NCI-H1105 (cell line): Measurements from ENCODE around the gene WDR82.
A peak's percentile ranks its signal among the peaks of the same experiment; 100 is the strongest.
"Not testable (repeated sequence)": the region's sequence is repeated elsewhere in the genome, so short reads cannot be mapped to it uniquely, and the experiment has no call there.

ENCODE experiments used
- DNase-seq: peaks from one replicate; lab custom pipeline; 2025; lab: John Stamatoyannopoulos, UW

WDR82 gene

DNA sequence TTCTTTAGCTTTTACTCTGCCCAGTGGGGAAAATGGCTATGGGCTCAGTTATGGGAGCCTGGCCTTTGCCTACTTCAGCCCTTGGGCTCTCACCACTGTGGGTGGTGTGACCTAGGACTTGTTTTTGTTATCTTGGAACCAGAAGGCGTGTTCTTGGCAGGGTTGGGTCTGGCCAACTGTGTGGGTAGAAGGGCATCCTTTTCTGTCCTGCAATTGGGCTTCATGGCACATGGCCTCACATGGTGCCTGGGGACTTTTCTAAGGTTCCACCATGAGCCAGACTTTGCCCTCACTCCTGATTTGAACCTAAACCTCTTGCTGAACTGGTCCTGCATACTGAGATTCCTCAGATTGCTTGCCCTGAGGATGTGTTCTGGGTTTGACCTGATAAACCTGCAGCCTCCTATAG, 10.9 kb upstream of the WDR82 start:
- DNase-seq, result no peak

DNA sequence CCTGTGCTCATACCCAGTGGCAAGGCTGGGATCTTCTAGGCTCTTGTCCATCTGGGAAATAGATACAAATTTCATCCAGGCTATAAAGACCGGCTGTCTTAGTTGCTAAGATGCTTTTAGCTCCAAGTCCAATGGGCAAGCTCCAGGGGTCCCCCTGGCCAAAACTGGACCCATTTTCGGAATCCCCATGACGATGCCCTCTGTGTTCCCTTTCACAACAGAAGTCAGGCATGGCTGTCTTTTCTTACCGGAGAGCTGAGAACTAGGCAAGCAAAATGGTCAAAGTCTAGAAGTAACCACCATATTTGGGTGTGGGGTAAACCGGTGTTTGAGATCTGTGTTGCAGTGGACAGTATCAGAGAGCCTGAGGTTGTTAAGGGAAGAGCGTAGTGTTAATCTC, 10.2 kb upstream of the WDR82 start:
- no peak for DNase-seq

DNA sequence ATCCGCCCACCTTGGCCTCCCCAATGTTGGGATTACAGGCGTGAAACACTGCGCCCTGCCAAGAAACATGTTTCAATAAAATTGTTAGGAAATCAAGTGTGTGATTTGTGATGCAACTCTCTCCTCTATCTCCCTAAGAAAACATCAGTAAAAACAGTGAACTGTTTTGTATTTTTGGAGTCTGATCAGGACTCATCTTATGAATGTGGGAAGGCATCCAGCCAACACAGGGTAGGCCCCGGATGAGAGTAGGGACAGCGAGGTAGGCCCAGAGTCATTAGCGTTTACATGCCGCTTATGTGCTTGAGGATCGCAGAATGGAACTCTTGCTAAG, 8.3 kb upstream of the WDR82 start:
- no peak for DNase-seq

DNA sequence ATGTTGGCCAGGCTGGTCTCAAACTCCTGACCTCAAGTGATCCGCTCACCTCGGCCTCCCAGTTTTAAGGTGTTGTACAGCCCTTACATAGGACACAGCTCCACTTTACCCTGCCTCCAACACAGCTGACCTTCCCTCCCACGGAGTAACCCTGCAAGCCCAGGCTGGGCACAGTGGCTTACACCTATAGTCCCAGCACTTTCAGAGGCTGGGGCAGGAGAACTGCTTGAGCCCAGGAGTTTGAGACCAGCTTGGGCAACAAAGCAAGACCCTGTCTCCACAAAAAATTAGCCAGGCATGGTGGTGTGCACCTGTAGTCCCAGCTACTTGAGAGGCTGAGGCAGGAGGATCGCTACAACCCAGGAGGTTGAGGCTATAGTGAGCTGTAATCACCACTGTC, 5.6 kb upstream of the WDR82 start:
- not testable (repeated sequence) for DNase-seq

DNA sequence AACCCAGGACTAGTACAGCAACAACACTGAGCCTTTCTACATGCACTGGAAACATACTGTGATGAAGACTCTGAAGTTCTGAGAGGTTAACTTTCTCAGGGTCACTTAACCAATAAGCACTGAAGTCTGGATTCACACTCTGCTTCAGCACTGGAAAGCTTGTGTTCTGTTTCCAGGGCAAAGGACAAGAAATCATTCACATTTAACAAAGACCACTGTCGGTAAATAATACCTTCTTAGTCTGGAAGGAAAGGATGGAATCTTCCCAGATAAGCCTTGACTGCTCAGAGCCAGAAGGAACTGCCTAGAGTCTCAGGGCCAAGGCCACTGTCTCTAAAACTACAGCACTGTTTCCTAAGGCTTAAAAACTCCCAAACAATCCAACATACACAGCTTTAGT, 4.9 kb upstream of the WDR82 start:
- DNase-seq, result no peak

DNA sequence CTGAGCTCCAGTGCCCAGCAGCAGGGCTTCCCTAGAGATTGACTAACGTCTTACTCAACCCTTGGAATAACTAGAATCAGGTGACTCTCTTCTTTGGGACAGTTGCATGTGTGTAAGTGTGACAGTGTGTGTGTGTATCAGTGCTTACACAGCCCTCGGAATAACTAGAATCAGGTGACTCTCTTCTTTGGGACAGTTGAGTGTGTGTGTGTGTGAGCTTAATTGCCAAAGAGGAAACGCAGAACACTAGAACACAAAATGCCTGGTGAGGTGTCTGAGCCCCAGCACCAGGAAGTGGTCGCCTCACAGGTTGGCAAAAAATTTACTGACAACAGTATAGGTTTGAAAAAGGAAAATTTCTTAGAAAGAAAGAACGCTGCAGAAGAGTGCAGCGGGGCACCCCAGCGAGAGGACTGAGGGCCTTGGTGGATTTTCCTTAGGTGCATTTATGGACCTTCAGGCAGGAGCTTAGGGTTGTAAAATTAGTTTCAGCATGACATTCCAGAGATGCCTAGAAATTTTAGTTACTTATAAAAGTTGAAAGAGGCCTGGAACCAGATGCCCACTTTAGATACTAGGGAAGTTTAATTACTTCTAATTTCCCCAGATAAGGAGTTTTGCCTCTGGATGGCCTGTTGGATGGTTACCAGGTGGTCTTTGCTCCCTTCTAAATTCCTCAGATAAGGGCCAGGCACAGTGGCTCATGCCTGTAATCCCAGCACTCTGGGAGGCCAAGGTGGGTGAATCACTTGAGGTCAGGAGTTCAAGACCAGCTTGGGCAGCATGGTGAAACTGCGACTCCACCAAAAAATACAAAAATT, 3.7 kb upstream of the WDR82 start:
- DNase-seq, result no peak

DNA sequence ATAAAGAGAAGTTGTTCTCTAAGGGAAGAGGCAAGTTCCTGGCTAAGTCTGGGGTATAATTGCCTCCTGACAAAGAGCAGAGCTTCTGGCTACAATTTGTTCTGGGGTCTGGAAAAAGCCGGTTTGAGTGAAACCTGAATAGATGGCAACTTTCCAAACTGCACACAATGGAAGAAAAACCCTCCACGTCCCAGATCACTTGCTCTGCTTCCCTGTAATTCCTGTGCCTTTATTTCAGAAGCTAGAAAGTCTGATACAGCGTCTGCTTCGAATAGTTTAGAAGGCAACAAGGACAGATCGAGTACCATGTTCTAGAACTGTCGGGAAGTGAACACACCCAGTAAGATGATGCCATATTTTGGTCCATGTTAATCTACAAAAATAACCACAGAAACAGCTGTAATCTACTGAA, 1.6 kb upstream of the WDR82 start:
- DNase-seq, result peak; percentile 71

DNA sequence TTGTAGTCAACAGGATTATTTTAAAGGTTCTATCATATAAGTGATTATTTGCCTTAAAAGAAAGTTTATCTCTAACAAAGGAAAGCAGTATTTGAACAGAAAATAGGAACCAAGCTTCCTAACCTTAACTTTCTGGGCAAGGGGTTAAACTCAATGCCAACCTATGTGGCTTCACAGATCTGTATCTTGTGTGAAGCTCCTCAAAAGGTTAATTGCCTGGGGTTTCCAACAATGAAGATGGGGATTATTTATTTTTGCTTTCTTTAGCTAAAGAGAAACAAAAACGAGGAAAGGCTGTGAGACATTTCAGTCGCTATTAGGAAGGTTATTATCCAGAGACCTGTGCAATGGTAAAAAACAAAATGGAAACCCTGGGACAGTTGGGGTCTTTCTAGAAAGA, 1.1 kb upstream of the WDR82 start:
- DNase-seq, result no peak

DNA sequence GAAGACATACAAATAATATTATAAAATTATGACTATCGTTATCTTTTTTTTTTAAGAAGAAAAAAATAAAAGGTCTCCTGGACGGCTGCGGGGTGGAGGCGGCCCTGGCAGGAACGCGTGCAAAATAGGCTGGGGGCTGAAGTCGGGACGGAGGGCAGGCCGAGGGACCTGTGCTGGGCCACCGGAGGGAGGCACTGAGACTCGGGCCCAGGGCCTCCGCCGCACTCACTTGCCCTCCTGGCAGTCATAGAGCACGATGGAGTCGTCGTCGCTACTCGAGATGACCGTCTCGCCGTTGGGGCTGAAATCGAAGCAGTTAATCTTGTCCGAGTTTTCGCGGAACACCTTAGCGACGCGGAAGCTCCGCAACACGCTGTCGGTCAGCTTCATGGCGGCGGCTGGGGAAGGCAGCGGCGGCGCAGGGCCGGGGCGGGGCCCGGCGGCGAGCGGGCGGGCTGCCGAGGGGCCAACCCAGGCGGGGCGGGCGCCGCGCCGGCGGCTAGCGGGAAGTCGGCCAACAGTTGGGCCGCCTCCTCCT, 408 bp downstream of the WDR82 start:
- no peak for DNase-seq

DNA sequence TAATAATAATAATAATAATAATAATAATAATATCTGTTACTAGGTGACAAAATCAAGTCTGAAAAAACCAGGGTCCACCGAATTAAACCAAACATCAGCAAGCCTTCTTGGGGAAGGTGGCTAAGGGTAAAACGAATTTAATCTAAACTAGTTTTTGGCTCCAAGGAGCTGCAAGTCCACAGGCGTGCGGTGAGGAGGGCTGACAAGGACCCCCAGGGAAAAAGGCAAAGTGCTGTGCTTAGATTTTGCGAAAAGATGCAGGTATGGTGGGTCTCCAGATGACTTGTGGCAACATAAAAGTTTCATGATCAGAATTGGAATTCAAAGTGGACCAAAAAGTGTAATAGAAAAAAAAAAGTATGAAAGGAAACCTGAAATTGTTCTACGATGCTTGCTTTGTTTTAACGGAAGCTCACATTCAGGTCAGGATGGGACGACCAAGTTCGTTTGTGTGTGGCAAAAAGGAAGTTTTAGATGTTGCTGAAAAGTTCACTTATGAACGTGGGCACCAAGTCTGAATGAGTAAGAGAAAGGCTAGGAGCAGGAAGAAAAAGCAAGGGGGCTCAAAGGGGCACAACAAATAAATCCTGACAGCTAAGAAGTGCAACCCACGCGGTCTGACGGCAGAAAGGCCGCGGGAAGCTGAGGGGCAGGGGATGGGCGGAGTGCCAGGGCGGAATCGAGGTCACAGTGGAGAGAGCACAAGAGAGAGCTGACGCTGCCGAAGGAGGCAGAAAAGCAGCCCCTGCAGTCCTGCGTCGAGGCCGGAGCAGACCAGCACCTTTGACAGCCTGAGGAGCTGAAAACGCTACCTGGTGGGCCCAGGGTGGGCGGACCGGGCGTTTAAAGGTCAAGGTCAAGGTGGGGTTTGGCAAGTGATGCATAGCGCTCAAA, 1.1 kb downstream of the WDR82 start:
- DNase-seq, result peak; percentile 16

DNA sequence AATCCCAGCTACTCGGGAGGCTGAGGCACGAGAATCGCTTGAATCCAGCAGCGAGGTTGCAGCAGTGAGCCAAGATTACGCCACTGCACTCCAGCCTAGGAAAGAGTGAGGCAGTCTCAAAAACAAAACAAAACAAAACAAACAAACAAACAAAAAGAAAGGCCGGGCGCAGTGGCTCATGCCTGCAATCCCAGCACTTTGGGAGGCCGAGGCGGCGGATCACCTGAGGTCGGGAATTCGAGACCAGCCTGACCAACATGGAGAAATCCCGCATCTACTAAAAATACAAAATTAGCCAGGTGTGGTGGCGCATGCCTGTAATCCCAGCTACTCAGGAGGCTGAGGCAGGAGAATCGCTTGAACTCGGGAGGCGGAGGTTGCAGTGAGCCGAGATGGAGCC, 3.7 kb downstream of the WDR82 start:
- DNase-seq, result not testable (repeated sequence)

DNA sequence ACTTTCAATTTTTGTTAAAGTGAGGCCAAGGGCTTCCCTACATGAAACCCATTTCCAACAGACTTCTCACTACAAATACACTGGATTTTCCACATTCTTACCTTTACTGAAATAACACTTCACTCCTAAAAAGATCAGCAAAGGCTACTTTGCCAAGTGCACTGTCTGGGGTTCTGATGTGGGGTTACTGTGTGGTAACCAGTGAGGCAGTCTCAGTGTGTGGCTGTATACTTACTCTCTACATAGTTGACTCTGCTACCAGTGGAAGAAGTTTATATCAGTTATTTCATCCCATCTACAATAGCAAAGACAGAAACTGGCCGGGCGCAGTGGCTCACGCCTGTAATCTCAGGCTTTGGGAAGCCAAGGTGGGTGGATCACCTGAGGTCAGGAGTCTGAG, 5.6 kb downstream of the WDR82 start:
- DNase-seq, result no peak

DNA sequence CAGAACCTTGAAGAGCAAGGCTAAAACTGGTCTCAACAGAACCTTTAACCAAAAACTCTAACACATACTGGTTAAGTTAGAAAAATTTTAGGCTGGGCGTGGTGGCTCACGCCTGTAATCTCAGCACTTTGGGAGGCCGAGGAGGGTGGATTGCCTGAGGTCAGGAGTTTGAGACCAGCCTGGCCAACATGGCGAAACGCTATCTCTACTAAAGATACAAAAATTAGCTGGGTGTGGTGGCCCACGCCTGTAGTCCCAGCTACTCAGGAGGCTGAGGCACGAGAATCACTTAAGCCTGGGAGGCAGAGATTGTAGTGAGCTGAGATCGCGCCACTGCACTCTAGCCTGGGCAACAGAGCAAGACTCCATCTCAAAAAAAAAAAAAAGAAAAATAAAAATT, 6.3 kb downstream of the WDR82 start:
- not testable (repeated sequence) for DNase-seq

DNA sequence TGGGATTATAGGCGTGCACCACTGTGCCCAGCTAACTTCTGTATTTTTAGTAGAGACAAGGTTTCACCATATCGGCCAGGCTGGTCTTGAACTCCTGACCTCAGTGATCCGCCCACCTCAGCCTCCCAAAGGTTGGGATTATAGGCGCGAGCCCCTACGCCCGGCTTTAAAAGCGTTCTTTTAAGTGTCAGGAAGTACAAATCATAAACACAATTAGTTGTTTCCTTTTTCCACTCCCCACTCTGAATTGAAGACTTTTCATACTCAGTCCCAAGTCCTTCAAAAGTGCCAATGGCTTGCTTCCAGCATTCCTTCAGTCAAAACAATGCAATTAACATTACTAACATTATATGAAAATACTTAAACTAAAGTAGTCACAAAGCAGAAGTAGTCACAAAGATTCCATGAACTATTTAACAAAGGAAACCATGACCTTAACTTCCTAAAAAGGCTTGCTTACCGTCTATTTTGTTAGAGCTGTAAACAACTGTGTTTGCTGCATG, 8.1 kb downstream of the WDR82 start:
- DNase-seq, result no peak

DNA sequence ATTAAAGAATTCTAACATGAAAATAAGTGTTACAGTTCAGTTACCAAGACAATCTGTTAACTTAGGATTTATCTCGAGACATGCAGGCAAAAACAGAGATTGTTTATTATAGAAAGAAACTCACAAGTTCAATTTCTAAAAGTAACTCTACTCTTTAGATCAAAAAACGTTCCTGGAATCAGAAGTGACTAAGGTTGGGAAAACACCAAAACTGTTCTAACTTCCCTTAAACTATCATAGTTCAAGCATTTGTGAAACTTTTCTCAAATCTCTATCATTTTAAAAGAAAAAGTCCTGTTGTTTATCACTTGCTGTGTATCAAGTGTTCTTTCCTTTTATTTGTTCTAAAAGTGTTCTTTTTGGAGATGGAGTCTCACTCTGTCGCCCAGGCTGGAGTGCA, 8.7 kb downstream of the WDR82 start:
- no peak for DNase-seq

DNA sequence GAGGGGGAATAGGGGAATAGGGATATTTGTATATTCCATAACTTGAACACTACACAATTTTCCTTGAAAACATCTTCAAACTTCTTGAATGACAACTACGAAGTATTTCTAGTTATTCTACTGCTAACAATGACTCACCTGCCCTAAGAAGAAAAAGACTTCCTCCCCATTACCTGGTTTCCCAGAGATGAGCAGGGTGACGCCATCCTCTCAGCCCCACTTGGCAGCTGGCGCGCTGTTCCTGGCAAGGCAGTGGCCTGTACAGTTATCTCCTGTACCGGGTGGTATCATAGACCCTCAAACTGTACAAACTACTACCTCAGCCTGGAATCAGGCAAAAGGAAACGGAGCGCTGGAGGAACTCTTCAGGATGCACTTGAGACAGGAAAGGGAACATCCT, 10.4 kb downstream of the WDR82 start:
- DNase-seq, result no peak

DNA sequence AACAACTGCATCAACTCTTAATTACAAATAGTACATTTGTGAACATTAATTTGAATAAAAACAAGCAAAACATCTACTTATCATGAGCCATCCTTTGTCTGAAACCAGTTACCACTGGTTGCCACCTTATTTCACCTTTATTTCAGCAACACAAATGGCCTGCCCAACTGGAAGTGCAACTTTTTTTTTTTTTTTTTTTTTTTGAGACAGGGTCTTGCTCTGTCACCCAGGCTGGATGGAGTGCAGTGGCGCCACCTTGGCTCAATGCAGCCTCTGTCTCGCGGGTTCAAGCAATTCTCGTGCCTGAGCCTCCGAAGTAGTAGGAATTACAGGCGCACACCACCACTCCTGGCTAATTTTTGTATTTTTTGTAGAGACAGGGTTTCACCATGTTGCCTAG, 13.1 kb downstream of the WDR82 start:
- DNase-seq, result no peak

DNA sequence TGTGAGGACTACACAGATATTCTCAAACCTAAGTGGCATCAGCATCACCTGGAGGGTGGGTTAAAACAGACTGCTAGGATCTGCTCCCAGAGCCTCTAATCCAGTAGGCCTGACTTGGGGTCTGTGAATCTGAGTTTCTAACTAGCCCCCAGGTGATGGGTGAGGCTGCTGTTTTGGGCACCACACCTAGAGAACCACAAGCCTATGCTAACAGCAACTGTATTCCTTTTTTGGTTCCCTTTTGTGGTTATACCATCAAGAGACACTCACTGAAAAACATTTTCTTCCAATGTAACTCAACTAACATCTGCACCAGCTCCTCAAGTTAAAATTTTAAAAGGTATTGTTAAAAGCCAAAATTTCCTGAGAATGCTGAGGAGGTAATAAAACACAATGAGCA, 16.0 kb downstream of the WDR82 start:
- DNase-seq, result no peak

DNA sequence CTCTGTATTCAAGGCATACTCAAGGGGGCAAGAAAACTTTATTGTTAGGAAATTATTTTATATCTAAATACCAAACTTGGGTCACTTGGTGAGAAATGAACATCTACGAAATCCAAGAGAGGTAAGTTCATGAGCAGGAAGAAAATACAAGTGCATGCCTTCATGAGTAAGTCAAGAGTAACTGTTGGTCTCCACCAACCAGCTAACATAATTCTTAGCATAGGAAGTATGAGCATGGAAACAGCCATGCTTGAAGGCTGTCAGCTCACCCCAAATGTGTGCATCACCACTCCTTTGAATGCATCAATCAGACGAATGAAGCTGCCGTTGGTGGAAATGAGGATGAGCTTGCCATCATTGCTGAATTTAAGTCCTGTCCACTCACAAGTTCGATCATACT, 19.0 kb downstream of the WDR82 start:
- no peak for DNase-seq

DNA sequence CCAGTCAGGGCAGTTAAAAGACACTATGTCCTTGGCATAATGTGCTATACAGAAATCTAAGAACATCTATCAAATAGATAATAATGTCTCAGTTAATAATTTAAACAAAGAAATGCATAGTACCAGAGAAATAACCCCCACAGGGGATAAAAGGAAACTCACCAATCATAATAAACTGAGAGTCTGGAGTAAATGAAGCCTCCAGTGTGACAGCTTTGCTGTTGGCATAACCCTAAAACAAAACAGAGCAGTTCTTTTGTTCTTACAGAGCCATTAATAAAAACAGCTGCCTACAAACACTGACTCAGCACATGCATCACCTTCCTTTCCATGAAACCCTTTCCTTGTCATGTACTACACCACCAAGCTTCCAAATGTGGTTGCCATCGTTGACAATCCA, 19.4 kb downstream of the WDR82 start:
- DNase-seq, result no peak

DNA sequence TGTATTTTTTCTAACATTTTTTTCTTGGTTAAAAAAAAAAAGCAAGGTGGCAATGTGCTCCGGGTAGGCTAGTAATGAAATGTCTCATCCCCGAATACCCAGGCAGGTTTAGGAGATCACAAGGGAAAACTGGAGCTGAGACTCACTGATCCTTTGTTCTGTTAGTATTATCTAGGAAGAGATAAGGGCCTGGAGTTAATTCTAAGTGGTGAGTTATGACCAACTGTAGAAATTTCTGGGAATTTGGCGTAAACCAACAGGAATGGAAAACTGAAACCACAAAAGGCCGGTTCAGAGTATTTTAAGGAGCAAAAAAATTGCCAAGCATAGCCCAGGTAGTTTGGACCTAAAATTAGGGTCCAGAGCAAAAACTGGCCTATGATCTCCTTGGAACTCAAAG, 20.5 kb downstream of the WDR82 start:
- DNase-seq, result no peak

DNA sequence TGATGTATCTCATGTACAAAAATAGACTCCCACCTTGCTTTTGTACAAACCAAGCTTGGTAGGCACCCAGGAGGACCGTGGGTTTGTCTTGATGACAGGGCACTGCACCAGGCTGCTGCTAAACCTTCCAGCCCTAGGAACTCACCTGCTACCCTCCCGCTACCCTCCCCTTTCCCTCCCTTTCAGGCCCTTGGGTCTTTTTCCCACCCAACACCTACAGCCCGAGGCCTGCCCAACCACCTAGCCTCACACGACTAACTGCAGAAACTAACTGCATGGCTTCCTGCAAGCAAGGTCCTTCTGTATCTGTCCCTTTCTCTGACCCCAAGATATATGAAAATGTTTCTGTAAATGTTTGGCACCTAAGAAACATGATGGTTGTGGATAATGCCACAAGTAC, 21.8 kb downstream of the WDR82 start:
- DNase-seq, result no peak

DNA sequence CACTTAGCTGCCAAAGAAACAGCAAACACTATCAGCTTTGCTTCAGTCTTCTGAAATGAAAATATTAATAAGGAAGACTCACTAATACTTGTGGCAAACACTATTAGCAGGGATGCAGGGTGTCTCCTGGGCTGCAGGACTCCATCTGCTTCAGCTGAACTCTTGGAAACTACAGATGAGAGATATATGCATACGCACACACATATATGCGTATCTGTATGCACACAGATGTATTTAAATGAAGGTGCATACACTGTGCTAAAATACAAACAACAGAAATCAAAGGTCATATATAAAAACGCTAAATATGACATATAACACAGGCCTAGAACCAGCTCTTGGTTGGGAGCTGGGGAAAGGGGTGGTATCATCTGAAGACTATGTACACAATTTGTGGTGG, 22.3 kb downstream of the WDR82 start:
- DNase-seq, result no peak
